GM12891 (cell line): ENCODE data around the gene SPX.

Experiments used
- POLR2A ChIP-seq: IDR thresholded peaks from 2 replicates; pipeline ENCODE4 v1.6.1; 2011; ENCODE audit warnings: low read depth, low read length, control low read depth
- POLR2AphosphoS5 ChIP-seq: IDR thresholded peaks from 2 replicates; pipeline ENCODE4 v1.6.1; 2011; ENCODE audit warnings: low read depth, low read length, control low read depth

- TF ChIP-seq POLR2A (no peak), POLR2AphosphoS5 (no peak)
Measured at GRCh38 chr12:21478756-21479455, 47.2 kb upstream of the SPX start.
